ENCODE results near the gene UBE2J1. TPM values are rescaled to one million over a fixed set of nuclear protein-coding genes. Genes with fewer than 3 reads are reported as not detected.

UBE2J1 gene
- total and polyA plus RNA-seq, 10 of the 15 experiments (the other 5 are each of a cell fraction or from before 2014, with no cell fraction given) = 48.7 to 131 (median 90.0) TPM

DNA sequence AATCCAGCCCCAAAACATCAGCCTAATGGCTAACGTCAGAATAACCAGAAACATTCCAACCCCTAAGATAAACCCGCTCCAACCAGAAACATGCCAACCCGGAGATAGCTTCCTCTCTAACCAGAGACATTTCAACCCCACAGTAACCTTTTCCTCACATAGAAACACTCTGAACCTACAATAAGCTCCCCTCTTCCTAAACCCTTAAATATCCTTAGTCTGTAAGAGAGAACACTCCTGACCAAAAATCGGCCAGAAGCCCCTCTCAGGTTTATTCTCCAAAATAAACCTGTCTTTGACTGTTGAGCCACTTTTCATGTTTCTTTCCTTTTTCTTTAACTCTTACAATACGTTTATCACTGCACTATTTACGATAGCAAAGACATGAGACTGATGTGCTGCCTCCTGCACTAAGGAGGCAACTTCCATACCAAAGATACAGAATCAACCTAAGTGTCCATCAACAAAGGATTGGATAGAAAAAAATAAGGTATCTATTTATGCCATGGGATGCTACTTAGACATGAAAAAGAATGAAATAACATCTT lies 32.4 kb downstream of the UBE2J1 start:
- Histone ChIP-seq H3K9me3 (replicated peaks; ENCODE audit: control insufficient read depth, insufficient read depth, low read length) (no peaks in the 10 kb centered on the region; the same call in 1 of the 3 replicates), H3K4me2 (ENCODE audit: control insufficient read depth, insufficient read depth) (no peak overlapping the region), H2AFZ (ENCODE audit: control insufficient read depth, low read depth, low read length) (no peak overlapping the region), H4K20me1 (ENCODE audit: control insufficient read depth, insufficient read depth) (no peaks in the 10 kb centered on the region), H3K4me3 (no peak overlapping the region), H3K9ac (ENCODE audit: control insufficient read depth, insufficient read depth, low read length) (no peak overlapping the region), H3K27ac (ENCODE audit: control insufficient read depth, insufficient read depth) (no peak overlapping the region), H3K27me3 (replicated peaks in 1 of 2; ENCODE audit: control insufficient read depth in 2 of 2, insufficient read depth in 2 of 2, low read length in 1 of 2) (no peaks in the 10 kb centered on the region), H3K79me2 (ENCODE audit: control insufficient read depth, insufficient read depth, low read length) (no peaks in the 10 kb centered on the region), H3K36me3 (ENCODE audit: control insufficient read depth in 2 of 2, insufficient read depth in 2 of 2, low read length in 1 of 2) (peaks cover 0 to 4% of the 10 kb centered on the region in 2 experiments; a peak in 1 of 4 replicates), H3K4me1 (ENCODE audit: control insufficient read depth, insufficient read depth, low read length) (peaks cover 8% of the 10 kb centered on the region)
- CTCF ChIA-PET = no interaction called here
- intact Hi-C loops (cut with micrococcal nuclease; ENCODE audit: unreplicated experiment) (no loop called here), in situ Hi-C loops (cut with MboI) (no loop called here)
- FAIRE-seq = no peak
- BruUV-seq (replicated peaks) = no TSS peak
- TF ChIP-seq JUND (IDR thresholded peaks at IDR 0.05; ENCODE audit: low read depth, low read length) = no peak
- TF ChIP-seq, protein P1, sequence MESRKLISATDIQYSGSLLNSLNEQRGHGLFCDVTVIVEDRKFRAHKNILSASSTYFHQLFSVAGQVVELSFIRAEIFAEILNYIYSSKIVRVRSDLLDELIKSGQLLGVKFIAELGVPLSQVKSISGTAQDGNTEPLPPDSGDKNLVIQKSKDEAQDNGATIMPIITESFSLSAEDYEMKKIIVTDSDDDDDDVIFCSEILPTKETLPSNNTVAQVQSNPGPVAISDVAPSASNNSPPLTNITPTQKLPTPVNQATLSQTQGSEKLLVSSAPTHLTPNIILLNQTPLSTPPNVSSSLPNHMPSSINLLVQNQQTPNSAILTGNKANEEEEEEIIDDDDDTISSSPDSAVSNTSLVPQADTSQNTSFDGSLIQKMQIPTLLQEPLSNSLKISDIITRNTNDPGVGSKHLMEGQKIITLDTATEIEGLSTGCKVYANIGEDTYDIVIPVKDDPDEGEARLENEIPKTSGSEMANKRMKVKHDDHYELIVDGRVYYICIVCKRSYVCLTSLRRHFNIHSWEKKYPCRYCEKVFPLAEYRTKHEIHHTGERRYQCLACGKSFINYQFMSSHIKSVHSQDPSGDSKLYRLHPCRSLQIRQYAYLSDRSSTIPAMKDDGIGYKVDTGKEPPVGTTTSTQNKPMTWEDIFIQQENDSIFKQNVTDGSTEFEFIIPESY (IDR thresholded peaks at IDR 0.05) = no peak
- TF ChIP-seq GATAD2B (conservative IDR thresholded peaks at IDR 0.05; ENCODE audit: low read depth) = no peak
- TF ChIP-seq, protein P2, sequence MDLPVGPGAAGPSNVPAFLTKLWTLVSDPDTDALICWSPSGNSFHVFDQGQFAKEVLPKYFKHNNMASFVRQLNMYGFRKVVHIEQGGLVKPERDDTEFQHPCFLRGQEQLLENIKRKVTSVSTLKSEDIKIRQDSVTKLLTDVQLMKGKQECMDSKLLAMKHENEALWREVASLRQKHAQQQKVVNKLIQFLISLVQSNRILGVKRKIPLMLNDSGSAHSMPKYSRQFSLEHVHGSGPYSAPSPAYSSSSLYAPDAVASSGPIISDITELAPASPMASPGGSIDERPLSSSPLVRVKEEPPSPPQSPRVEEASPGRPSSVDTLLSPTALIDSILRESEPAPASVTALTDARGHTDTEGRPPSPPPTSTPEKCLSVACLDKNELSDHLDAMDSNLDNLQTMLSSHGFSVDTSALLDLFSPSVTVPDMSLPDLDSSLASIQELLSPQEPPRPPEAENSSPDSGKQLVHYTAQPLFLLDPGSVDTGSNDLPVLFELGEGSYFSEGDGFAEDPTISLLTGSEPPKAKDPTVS (IDR thresholded peaks at IDR 0.05; ENCODE audit: low read depth, low read length) = no peak
- no peak for TF ChIP-seq DPF2 (IDR thresholded peaks at IDR 0.05)
- no peak for TF ChIP-seq LARP7 (IDR thresholded peaks at IDR 0.05)
- no peak for TF ChIP-seq RAD51 (IDR thresholded peaks at IDR 0.05)
- no peak for TF ChIP-seq KAT2A (conservative IDR thresholded peaks at IDR 0.05; ENCODE audit: control insufficient read depth, low read depth, low read length)
- no peak for TF ChIP-seq PAX5 (IDR thresholded peaks at IDR 0.05; ENCODE audit: borderline replicate concordance, low read depth, low read length)
- no peak for TF ChIP-seq SPI1 (IDR thresholded peaks at IDR 0.05; ENCODE audit: borderline replicate concordance, insufficient read depth, low read depth, low read length)
- no peak for TF ChIP-seq BRCA1 (IDR thresholded peaks at IDR 0.05; ENCODE audit: low read depth, low read length)
- no peak for TF ChIP-seq EED (IDR thresholded peaks at IDR 0.05; ENCODE audit: low read depth)
- TF ChIP-seq POLR2AphosphoS2 (IDR thresholded peaks at IDR 0.05; ENCODE audit: low read depth, low read length) = no peak
- no peak for TF ChIP-seq STAT3 (IDR thresholded peaks at IDR 0.05; ENCODE audit: low read depth, low read length)
- no peak for TF ChIP-seq IKZF1 (conservative IDR thresholded peaks at IDR 0.05)
- no peak for TF ChIP-seq PAX8 (IDR thresholded peaks at IDR 0.05)
- TF ChIP-seq RELA (IDR thresholded peaks at IDR 0.05; ENCODE audit: borderline replicate concordance, partially characterized antibody) = no peak
- no peak for TF ChIP-seq ZNF622 (IDR thresholded peaks at IDR 0.05)
- no peak for TF ChIP-seq CBFB (IDR thresholded peaks at IDR 0.05; ENCODE audit: low read depth)
- SMC1A ChIA-PET (ENCODE audit: uncharacterized antibody, unreplicated experiment) = interaction anchor here (1.3 kb wide), 1 partner anchor 21 kb away, joined by 3 read pairs; no protein-coding TSS in a partner anchor
- 87% methylated on average over 6 of the region's 6 CpGs for WGBS (ENCODE audit: insufficient coverage, insufficient replicate concordance, low lambda C conversion rate, missing lambda C conversion rate)
- RAD21 ChIA-PET (ENCODE audit: unreplicated experiment) = no interaction called here
- no peak for DNase-seq (ENCODE audit: low read depth, low spot score)
- ATAC-seq = no peak
- POLR2A ChIA-PET = no interaction called here
